Adrenal gland (tissue), 12 donors: ENCODE data around the gene KLF3. TPM values are rescaled to one million over a fixed set of nuclear protein-coding genes. Genes with fewer than 3 reads are reported as not detected.
A peak's percentile ranks its signal among the peaks of the same experiment; 100 is the strongest.

Source experiments
- DNase-seq, 7 donors: peaks; one replicate each; pipeline ENCODE4 v3.0.0-alpha.2; 2019 to 2020
- H3K27ac ChIP-seq, 5 donors: fragments of 200-600 bp; sonication (generic) in 4 of 5; 1 replicate in 3 of 5; 2 replicates in 2 of 5; pipeline versions ENCODE4 v1.5.1 to v1.8.0; 2016 to 2020; ENCODE audit warnings: mild to moderate bottlenecking in 1 of 5
- H3K27me3 ChIP-seq: fragments of 200-600 bp; 2 replicates; pipeline ENCODE4 v1.8.0; 2021
- H3K36me3 ChIP-seq, 2 donors: fragments of 200-600 bp; replicated peaks in 1 of 2; 1 replicate in 1 of 2; 2 replicates in 1 of 2; pipeline versions ENCODE4 v1.5.1 to v1.8.0; 2018 to 2022
- H3K4me1 ChIP-seq, 2 donors: fragments of 200-600 bp; replicated peaks in 1 of 2; 1 replicate in 1 of 2; 2 replicates in 1 of 2; pipeline versions ENCODE4 v1.5.1 to v1.8.0; 2018 to 2021
- H3K4me3 ChIP-seq, 4 donors: fragments of 200-600 bp; sonication (generic) in 3 of 4; one replicate each; pipeline ENCODE4 v1.5.1; 2016 to 2018
- H3K9me3 ChIP-seq, 3 donors: fragments of 200-600 bp; sonication (generic) in 1 of 3; replicated peaks in 1 of 3; 1 replicate in 2 of 3; 2 replicates in 1 of 3; pipeline versions ENCODE4 v1.5.1 to v1.8.0; 2016 to 2021
- POLR2A ChIP-seq, 2 donors: fragments of 450-650 bp; IDR thresholded peaks; one replicate each; pipeline ENCODE4 v1.6.1; 2017; ENCODE audit warnings: antibody characterized with exemption in 2 of 2, mild to moderate bottlenecking in 2 of 2, moderate library complexity in 1 of 2
- WGBS, 4 donors: extraction: QIAGEN DNeasy Blood & Tissue Kit in 2 of 4; methylation state at CpG; one replicate each; pipeline versions ENCODE4 v1.1.5 to v1.1.7; 2013 to 2017; 5-methylcytosine and 5-hydroxymethylcytosine counted together
- intact Hi-C, 2 donors: fragments of 100-400 bp; cut with DNase I; formaldehyde crosslinking; loops; one replicate each; pipeline versions ENCODE4 v1.14.1 to v1.15.0; 2022 to 2023
- polyA plus RNA-seq, 3 donors: library from polyadenylated mRNA; stranded (reverse); fragments of 200-250 nt in 2 of 3; fragments of 350-450 nt in 1 of 3; fragmentation: Illumina TruSeq in 1 of 3; extraction: RNeasy Lipid Tissue Mini Kit (QIAGEN cat#74804) in 1 of 3; gene quantifications; one replicate each; pipeline ENCODE4 v1.2.3, GENCODE V29; 2013 to 2014
- total RNA-seq, 9 donors: library from RNA; depleted of rRNA in 4 of 9; stranded (reverse); fragments of >200 nt in 4 of 9; fragments of 120-200 nt in 1 of 9; fragmentation: NEBNext Ultra II Directional in 1 of 9; extraction: Animal tissue kit (Norgen Biotek cat#: 25700) in 1 of 9; gene quantifications; one replicate each; pipeline versions ENCODE4 v1.1.0 to v1.2.4, GENCODE V29; 2013 to 2023
- TF ChIP-seq, protein P1 (sequence below), 6 experiments: fragments of 450-650 bp in 4 of 6; fragments of 200-600 bp in 2 of 6; sonication (generic) in 1 of 6; IDR thresholded peaks; 1 replicate in 5 of 6; 2 replicates in 1 of 6; pipeline versions ENCODE4 v1.5.1 to v1.8.0; 2016 to 2021; ENCODE audit warnings: antibody characterized with exemption in 6 of 6, mild to moderate bottlenecking in 2 of 6, moderate library complexity in 1 of 6
- donor health status: healthy with polysubstance abuse.
- donor health status: Bipolar disorder and iron deficiency.
- donor health status: DM: yes; HTN: yes; CAD: no.
- donor health status: DM: no; HTN: no; CAD: no.
- donor health status: DM: no; HTN: no; CAD: no.
- donor health status: DM: yes; HTN: yes; CAD: no.

The KLF3 gene
- total and polyA plus RNA-seq, 12 donors = 10.1 to 45.7 (median 38.0) TPM

DNA sequence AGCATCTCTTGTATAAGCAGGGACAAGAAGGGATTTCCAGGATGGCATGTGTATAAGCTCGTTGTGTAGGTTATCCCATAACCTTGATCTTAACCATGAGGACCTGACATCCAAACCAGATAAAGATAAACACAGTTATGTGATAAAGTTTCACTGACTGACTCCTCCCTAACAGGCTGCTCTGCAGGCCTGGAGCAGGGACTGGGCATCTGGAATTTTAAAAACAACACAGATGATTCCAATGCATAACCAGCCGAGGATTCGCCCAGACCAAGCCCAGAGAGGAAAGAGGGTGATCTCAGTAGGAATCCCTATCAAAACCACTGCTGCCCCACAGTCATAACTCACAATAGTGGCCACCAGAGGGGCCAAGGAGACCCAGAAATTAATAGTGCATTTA lies 22.7 kb downstream of the KLF3 start:
- no peaks in the 10 kb centered on the region for H3K9me3 ChIP-seq
- H3K36me3 ChIP-seq = peaks cover 0 to 39% of the 10 kb centered on the region in 2 donors
- no peaks in the 10 kb centered on the region for H3K27me3 ChIP-seq
- no peak for DNase-seq
- peak overlapping the region in 1 of 5 donors; percentile 31 for H3K27ac ChIP-seq
- H3K4me3 ChIP-seq = no peak overlapping the region
- 55 to 63% (median 57%) methylated on average over 3 of the region's 3 CpGs for WGBS, 4 donors
- H3K4me1 ChIP-seq = peaks cover 15 to 61% of the 10 kb centered on the region in 2 donors
- intact Hi-C loops = no loop called here
- TF ChIP-seq, protein P1, sequence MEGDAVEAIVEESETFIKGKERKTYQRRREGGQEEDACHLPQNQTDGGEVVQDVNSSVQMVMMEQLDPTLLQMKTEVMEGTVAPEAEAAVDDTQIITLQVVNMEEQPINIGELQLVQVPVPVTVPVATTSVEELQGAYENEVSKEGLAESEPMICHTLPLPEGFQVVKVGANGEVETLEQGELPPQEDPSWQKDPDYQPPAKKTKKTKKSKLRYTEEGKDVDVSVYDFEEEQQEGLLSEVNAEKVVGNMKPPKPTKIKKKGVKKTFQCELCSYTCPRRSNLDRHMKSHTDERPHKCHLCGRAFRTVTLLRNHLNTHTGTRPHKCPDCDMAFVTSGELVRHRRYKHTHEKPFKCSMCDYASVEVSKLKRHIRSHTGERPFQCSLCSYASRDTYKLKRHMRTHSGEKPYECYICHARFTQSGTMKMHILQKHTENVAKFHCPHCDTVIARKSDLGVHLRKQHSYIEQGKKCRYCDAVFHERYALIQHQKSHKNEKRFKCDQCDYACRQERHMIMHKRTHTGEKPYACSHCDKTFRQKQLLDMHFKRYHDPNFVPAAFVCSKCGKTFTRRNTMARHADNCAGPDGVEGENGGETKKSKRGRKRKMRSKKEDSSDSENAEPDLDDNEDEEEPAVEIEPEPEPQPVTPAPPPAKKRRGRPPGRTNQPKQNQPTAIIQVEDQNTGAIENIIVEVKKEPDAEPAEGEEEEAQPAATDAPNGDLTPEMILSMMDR (IDR thresholded peaks at IDR 0.05) = no peak
- no peak for TF ChIP-seq POLR2A (IDR thresholded peaks at IDR 0.05)

GRCh38 chr4:38687571-38688011 lies 23.6 kb downstream of the KLF3 start:
- WGBS, 4 donors = 58 to 71% (median 63%) methylated on average over 3 to 4 of the region's 4 CpGs
- DNase-seq = no peak
- intact Hi-C loops = no loop called here
- H3K27me3 ChIP-seq = no peaks in the 10 kb centered on the region
- peaks cover 0 to 39% of the 10 kb centered on the region in 2 donors for H3K36me3 ChIP-seq
- H3K9me3 ChIP-seq = no peaks in the 10 kb centered on the region
- no peak overlapping the region for H3K4me3 ChIP-seq
- peaks cover 13 to 64% of the 10 kb centered on the region in 2 donors for H3K4me1 ChIP-seq
- H3K27ac ChIP-seq = peak overlapping the region in 1 of 5 donors; percentile 3
- TF ChIP-seq, protein P1 (IDR thresholded peaks at IDR 0.05) = no peak
- TF ChIP-seq POLR2A (IDR thresholded peaks at IDR 0.05) = no peak

DNA sequence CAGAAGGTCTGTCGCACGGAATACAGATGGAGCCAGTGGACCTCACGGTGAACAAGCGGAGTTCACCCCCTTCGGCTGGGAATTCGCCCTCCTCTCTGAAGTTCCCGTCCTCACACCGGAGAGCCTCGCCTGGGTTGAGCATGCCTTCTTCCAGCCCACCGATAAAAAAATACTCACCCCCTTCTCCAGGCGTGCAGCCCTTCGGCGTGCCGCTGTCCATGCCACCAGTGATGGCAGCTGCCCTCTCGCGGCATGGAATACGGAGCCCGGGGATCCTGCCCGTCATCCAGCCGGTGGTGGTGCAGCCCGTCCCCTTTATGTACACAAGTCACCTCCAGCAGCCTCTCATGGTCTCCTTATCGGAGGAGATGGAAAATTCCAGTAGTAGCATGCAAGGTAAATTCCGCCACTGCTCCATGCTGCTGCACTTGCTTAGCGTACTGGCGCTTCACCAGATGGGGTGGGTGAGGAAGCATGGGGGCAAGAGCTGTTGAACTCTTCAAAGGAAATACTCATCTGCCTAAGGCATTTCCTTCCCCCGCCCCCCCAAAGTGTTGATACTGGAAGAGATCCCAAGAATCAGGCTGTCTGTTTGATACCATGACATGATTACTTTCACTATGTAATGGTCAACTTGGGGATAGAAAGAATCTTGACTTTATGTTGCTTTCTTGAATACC lies 24.8 kb downstream of the KLF3 start:
- intact Hi-C loops = no loop called here
- TF ChIP-seq POLR2A (IDR thresholded peaks at IDR 0.05) = no peak
- TF ChIP-seq, protein P1 (IDR thresholded peaks at IDR 0.05) = no peak
- WGBS, 4 donors = 91 to 97% (median 96%) methylated on average over 22 to 26 of the region's 26 CpGs
- Histone ChIP-seq H3K27me3 (no peaks in the 10 kb centered on the region), H3K27ac (no peak overlapping the region), H3K4me1 (peaks cover 13 to 52% of the 10 kb centered on the region in 2 donors), H3K4me3 (no peak overlapping the region), H3K36me3 (peaks cover 0 to 39% of the 10 kb centered on the region in 2 donors), H3K9me3 (no peaks in the 10 kb centered on the region)
- peak in 2 of 7 donors; percentile 55 to 84 for DNase-seq

DNA sequence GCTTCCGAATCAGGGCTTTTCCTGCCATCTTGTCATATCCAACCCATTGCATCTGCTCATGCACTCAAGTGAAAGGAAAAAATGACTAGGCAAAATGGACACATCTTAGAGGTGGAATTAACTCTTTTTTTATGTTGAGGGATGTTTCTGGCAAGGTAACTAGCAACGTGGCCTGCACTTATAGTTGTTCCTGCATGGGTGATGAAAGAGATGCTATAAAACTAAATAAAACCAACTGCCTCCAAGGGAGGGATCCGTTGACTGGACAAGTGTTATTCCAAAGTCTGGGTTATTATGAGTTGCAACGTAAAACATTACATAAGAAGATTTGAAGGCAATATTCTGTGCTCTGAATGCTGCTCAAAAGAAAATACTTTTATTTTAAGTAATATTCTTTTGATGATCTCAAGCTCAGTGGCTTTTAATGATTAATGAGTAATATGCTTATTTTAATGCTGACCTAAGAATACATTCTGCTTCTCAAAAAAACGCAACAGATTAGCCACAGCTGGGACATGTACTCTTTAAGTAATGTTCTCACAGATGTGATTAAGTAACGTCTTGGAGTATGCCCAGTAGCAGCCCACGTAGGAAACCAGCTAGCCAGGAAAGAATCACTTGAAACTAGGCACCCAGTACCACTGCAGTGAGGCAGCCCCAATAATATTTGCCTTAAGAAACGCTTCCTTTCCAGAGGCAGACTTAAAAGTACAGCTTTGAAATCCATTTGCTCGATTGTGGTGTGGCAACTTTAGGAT lies 27.4 kb downstream of the KLF3 start:
- TF ChIP-seq, protein P1 (IDR thresholded peaks at IDR 0.05) = no peak
- TF ChIP-seq POLR2A (IDR thresholded peaks at IDR 0.05) = no peak
- Histone ChIP-seq H3K9me3 (no peaks in the 10 kb centered on the region), H3K4me3 (no peak overlapping the region), H3K27ac (peak overlapping the region in 1 of 5 donors; percentile 11), H3K4me1 (peaks cover 0 to 28% of the 10 kb centered on the region in 2 donors), H3K27me3 (no peaks in the 10 kb centered on the region), H3K36me3 (peaks cover 0 to 62% of the 10 kb centered on the region in 2 donors)
- intact Hi-C loops = no loop called here
- DNase-seq = no peak
- WGBS, 4 donors = 66 to 76% (median 72%) methylated on average over 9 of the region's 9 CpGs
